Measurements from ENCODE around the gene C1QTNF2.
"Not testable (repeated sequence)": the region's sequence is repeated elsewhere in the genome, so short reads cannot be mapped to it uniquely, and the experiment has no call there.

The C1QTNF2 gene

DNA sequence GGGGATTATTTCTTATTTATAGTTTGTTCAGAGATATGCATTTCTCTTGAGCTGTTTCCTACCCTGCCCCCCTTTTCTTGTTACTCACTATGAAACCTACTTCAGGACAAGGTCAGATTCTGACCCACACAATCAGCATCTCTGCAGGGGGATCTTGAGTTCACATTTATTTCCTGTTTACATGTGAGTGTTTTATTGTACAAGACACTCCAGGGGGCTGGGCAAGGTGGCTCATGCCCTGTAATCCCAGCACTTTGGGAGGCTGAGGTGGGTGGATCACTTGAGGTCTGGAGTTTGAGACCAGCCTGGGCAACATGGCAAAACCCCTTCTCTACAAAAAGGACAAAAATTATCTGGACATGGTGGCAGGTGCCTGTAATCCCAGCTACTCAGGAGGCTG lies 29.9 kb downstream of the C1QTNF2 start:
- DNase-seq, result not testable (repeated sequence)

DNA sequence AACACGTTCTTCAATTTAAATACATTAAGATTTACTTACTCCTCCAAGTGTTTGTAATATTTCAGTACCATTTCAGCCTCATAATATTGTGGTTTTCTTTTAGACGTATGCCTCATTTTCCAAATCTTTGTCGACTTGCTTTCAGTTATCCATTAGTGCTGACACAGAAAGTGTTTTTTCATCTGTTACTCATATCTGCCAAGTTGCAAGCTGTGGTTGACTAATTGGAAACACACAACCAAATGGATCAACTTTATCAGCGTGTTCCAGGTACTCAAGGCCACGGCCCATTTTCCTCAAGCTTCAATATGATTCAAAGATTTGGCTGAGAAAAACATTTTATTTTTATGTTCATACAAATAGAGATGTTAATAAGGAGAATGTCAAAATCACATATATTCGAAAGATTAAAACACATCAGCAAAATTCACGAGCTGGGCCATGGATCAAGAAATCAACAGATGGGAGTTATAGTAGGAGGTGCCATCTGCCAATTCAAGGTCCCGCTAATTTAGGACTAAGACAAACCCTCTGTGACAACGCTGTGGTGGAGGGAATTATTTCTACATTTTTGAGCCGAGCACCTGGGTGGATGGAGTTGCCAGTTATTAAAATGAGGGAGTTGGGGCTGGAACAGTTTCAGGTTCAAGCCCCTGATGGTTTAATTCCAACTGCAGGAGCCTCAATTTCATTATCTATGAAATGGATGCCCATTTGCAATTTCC lies 30.9 kb downstream of the C1QTNF2 start:
- DNase-seq, result peak; percentile 76

DNA sequence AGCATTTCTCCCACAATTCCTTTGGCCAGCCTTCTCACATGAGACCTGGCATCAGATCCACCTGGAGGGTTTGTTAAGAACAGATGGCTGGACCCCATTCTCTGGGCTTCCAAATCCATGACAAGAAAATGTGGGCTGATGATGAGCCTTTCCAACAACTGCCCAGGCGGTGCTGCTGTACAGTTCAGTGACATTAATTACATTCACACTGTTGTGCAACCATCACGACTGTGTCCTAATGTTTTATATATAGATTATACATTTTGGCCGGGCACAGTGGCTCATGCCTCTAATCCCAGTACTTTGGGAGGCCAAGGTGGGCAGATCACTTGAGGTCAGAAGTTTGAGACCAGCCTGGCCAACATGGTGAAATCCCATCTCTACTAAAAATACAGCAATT lies 35.7 kb downstream of the C1QTNF2 start:
- DNase-seq, result not testable (repeated sequence)

DNA sequence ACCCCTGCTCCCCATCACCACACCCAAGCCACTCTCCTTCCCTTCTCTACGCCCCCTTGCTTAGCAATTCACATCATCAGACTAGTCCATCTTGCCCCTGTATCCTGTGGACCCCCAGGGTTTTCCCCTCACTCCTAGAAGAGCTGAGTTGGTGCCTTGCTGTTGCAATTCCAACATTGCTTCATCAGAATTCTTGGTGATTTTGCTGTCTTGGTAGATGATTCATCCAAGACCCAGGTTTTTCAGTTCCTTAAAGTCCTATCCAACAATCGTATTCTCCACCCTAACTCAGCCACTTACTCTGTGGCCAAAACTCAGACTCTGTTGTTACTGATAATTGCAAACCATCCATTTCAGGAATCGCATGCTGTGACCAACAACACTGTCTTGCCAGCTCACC lies 36.7 kb downstream of the C1QTNF2 start:
- no peak for DNase-seq

DNA sequence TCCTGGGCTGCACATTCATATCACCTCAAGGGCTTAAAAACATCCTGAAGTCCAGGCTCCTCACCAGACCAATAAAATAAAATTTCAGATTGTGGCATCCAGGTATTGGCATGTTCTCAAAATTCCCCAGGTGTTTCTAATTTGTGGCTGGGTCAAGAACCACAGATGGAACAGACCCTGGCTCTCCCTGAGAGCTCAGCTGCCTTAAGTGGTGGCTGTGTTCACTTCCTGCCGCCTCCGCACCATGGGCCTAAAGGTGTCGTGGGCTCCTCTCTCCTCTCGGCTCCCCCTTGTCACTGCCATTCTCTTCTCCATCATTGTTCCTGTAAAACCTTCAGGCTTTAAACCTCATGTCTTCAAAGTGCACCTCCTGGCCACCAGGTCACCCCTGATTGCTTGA lies 40.2 kb downstream of the C1QTNF2 start:
- DNase-seq, result no peak

DNA sequence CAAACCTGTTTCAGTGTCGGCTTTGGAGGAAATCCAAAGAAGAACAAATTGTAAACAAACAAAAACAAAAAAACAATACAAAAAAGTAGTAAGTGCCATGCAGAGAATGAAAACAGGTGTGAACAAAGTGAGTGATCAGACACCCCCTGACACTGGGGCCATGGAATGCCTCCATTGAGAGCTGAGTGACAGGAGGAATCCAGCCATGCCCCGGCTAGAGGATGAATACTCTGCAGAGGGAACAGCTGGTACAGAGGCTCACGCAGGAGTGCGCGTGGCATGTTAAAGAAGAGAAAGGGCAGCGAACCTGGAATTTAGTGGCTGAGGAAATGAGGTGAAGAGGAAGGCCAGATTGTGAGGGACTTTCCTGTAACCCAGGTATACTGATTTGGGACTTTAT lies 42.6 kb downstream of the C1QTNF2 start:
- no peak for DNase-seq

DNA sequence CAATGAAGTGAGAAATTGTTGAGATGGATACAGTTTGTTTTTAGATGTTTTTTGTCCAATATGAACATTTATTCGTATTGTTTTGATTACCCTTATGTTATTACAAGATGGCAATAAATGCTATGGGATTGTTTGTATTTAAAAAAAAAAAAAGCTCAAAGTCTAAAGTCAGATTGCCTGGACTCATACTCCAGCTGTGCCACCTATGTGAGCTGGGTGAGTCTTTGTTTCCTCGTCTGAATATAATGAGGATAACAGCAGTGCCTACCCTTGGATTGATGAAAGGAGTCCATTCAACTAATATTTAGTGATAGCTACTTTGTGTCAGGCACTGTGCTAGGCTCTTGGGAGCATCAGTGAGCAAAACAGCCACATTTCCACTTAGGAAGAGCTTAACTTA lies 43.4 kb downstream of the C1QTNF2 start:
- no peak for DNase-seq

DNA sequence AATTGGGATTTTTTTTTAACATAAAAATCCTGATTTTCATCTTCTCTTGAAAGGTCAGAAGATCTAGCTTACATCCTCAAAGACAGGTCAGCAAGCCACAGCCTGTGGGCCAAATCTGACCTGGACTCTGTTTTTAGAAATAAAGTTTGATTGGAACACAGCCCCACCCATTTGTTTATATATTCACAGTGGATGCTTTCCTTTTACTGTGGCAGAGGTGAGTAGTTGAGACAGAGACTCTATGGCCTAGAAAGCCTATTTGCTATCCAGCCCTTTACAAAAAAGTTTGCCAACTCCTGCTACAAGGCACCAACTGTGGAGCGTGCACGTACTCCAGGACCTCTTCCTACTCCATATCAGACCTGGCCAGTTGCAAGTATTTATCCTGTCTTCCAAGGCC lies 44.7 kb downstream of the C1QTNF2 start:
- DNase-seq, result no peak

DNA sequence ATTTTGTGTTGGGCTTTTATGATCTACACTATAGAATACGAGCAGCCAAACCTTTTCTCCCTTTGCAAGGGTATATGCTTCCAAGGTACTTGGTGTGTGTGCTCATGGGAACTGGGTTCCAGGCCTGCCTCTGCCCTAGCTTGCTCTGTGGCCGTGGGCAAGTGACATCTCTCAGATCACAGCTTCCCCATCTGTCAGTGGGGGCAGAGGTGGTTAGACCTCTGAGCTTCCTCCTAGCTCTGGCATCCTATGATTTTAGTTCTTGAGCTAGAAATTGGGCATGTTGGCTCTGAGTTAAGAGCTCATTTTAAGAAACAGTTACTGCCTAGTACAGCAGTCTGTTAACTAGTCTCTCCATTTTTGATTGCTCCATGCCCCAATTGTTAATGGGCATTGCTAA lies 45.5 kb downstream of the C1QTNF2 start:
- DNase-seq, result no peak

DNA sequence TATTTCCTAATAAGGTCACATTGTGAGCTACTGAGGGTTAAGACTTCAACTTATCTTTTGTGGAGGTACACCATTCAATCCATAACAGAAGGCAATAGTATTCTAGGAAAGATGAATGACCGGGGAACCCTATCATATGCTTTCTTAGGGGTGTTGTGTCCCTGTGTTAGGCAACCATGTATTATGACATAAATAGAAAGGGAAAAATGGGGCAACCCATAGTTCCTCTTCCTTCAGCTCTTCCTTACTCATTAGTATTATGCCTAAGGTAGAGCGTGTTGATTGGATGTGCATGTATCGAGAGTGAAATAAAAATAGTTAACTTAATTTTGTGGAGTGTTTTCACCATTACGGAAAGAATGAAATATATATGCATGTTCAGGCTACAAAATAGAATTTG lies 52.0 kb downstream of the C1QTNF2 start:
- DNase-seq, result no peak

DNA sequence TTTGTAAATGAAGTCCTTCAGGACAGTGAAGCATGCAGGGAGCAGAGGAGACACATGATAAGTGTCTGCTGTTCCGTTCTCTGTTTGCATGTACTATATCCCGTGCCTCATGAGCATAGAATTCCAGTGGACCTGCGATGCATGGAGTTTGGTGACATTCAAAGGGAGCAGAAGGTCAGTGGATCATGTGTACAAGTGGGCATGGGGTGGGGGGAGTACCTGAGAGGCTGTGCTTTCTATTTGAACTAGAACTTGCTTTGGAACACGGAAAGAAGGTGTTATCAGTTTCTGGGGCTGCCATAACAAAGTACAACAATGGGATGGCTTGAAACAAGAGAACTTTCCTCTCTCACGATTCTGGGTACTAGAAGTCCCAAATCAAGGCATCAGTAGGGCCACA lies 53.0 kb downstream of the C1QTNF2 start:
- no peak for DNase-seq

DNA sequence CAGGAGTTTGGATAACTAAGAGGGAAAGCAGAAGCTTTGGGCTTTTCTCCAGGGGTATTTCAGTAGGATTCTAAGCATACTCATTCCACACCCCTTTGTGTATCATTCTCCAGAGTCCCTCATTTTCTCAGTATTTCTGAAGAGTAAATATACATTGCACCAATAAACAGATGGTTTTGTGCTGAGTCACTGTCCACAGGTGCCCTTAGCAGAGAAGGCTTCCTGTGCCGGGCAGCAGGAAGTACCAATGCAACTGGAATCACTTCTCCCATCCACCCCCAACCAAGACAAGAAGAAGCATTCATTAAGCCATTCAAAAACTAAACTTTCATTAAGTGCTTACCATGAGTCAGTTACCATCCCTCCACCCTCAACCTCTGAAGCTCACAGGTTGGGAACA lies 54.5 kb downstream of the C1QTNF2 start:
- no peak for DNase-seq

DNA sequence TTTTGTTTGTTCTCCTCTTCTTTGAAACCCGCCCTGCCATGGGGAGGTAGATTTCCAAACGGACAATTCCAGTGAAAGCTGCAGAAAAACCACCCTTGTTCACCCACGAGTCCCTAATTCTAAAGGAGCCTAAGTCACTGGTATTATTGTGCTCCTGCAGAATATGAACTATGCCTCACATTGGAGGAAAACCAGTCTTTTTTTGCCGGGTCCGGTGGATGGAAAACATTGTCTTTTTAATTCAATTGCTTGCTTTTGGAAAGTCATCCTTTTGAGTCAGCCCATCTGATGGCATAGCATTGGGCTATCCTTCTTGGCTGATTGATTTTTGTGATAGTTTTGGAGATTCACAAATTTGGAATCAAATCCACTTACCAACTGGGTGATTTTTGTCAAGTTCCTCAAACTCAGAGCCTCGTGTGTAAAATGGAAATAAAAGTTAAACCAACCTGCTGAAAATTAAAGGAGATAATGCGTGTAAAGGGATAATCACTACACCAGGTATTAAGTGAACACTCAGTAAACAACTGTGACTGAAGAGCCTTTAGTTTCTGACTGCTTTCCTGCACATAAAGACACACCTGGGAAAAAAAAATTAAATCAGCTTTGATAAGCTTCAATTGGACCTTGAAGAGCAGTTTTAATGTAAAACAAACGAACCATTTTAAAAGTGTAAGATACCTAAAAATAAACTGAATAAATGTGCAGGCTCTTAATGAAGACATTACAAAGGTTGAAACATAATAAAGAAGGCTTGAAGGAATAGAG lies 57.3 kb downstream of the C1QTNF2 start:
- DNase-seq, result no peak

DNA sequence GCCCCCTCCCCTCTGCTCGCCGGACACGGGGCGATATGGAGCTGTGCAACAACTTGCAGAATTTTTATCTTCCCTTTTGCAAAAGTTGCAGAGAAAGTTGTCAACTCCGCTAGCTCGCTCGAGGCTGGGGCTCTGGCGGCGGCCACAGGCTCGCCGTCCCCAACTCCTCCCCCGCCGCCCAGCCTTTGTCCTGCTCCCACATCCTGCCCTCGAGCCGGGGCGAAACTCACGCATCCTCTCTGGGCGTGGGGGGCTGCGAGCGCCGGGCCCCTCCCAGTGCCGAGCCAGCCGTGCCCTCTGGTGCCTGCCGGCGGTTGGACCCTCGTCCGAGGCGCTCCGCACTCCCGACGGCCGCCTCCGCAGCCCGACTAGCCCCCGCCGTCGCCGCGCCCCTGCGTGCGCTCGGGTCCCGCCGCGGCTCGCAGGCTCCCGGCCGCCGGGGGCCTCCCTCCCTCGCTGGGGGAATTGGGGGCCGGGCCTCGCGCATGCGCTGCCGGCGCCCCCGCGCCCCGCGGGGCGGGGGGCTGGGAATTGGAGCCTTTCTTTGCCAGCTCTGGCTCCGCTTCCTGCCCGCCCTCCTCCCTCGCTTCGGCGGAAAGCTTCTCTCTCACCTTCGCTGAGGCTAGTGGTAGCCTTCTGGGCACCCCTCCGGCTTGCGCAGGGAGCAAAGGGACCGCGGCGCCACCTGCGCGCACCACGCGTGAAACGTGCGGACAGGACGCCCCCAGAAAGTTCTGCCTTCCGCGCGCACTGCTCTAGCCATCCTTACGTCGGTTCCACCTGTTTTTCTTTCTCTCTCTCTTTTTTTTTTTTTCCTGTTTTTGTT lies 58.1 kb downstream of the C1QTNF2 start, which contains the start of gene CCNJL:
Gene CCNJL (minus strand): TSS at position 431 of the 826 bp plus-strand sequence. CDS start 641 bp downstream, outside the sequence.
- DNase-seq, result no peak

DNA sequence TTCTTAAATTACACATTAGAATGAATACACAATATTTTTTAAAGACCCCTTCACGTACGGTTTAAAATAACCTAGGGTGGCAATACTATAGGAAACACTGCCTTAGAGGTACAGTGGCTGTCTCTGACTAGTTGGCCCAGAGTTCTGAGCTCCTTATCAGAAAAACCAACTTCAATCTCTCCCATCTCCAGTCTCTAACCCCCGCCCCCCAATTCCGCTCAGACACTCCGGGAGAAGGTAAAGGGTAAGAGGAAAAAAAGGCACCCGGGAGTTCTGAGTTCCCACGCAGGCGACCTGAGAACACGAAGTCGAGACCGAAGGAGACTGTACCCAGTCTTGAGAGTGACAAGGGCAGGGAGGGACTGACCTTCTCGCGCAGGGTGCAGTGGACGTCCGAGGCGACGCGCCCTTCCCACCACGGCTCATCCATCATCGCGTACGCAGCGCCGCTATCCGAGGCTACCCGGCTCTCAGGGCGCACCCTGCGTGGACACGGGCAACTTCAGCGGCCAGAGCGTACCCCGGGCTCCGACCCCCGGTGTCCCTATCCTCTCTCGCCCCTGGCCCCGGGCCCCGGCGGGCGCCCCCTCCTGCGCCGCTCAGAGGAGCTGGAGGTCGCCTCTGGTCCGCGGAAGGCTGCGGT lies 58.8 kb downstream of the C1QTNF2 start:
- DNase-seq, result no peak

DNA sequence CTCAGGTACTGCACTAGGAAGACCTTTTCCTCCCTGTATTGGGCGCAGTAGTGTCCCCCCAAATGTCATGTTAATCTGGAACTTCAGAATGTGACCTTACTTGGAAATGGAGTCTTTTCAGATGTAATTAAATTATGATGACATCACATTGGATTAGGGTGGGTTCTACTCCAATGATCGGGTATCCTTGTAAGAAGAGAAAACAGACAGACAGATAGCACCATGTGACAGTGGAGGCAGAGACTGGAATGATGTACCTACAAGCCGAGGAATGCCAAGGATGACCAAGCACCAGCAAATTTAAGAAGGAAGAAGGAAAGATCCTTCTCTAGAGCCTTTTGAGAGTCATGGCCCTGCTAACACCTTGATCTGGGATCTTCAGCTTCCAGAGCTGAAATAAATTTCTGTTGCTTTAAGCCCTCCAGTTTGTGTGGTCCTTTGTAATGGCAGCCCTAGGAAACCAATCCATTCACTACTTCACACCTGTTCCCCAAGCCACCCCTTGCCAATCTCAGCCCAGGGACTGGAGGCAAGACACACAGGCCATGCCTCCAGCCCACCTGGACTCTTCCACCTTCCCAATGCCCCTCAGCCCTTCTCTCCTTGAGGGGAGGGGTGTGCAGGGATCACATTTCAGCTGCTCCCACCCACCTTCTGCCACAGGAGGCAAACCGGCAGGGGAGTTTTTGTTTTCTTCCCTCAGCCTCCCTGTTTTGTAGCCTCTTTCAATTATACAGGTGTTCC lies 59.7 kb downstream of the C1QTNF2 start:
- no peak for DNase-seq

DNA sequence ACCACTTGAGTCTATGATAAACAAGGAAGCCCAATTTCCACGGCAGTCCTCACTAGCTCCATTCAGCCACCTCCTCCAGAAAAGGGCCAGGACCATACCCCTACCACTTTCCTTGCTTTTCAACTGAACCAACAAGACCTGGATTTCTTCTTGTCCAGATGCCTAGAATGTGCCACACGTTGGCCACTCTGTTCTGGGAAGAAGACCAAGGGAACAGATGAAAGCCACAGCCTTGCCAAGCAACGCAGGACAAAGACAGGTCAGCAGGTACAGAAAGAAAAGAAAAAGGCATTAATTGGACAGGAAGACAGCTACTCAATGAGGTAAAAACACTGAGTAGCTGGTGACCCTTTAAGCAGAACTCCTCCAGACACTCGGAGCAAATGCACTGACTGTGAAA lies 60.3 kb downstream of the C1QTNF2 start:
- no peak for DNase-seq

DNA sequence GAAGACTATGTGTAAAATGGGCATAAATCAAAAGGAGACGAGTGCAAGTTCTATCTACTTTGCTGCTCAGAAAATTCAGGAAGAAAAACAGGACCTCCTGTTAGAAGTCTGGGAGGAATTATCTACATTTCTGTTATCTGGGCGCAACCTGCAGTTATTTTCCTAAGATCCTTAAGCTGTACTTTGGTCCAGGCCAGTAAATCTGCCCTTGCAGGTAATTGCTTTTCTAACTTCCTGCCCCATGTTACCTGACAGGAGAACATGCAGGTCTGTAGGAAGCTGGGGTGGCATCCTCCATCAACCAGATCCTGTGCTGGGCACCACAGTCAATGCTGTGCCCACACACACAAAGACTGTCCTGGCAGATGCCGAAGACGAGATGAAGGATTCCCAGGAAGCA lies 63.7 kb downstream of the C1QTNF2 start:
- DNase-seq, result no peak

DNA sequence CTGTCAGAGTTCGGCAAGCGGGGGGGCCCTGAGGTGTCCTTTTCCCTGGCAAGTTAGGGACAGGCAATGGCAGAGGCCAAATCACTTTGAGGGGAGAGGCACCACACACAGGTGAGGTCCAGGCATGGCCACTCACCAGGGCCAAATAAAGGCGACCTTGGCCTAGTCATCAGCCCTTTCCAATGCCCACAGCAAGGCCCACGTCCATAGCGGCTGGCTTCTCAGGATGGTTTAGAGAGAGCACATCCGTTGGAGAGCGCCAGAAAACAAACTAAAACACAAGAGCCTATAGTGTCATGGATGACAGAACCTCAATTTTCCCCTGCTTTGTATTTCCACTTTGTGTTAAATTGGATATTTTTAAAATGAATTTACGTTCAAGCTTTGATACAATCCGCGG lies 65.1 kb downstream of the C1QTNF2 start:
- DNase-seq, result no peak

DNA sequence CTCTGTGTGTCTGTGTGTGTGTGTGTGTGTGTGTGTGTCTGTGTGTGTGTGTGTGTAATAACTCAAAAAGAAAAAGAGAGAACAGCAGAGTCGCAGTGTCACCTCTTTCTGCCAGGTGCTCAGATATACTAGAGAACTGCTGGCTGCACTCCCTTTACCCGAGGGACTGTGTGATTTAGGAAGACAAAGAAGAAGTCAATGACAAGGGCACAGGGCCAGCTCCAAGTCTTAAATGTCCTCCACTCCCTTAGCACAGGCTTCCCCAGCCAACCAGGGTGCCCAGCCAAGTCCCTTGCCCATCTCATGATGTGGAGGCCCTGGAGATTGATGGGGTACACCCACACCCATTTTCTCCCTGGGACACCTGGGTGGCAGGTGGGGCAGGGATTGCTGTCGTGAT lies 66.7 kb downstream of the C1QTNF2 start:
- DNase-seq, result no peak

DNA sequence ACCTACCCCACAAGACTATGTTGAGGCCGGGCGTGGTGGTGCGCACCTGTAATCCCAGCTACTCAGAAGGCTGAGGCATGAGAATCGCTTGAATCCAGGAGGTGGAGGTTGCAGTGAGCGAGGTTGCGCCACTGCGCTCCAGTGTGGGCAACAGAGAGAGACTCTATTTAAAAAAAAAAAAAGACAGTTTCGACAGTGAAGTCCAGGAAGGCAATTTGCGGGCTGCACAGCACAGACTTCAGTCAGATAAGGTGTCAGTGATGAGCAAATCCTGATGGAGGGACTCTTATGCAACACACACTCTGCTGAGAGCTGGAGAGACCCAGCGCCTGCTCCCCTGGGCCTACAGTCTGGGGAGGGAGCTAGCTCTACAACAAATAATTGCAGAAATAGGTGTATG lies 72.2 kb downstream of the C1QTNF2 start:
- DNase-seq, result no peak

DNA sequence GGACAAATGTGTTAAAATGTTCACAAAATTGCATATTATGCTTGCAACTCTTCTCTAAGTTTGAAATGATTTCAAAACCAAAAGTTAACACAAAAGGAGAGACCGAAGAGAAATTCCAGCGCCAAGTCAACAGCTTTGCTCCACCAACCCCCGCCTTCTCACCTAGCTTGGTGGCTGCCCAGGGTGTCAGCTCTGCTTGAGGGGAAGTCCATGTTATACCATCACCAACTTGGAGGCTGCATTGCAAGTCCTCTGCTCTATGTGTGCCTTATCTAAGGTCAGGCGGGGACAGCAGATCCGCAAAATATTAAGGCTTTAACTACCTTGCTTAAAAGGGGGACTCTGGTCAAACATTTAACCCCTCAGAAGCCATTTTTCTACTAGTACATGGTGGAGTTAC lies 72.7 kb downstream of the C1QTNF2 start:
- no peak for DNase-seq
